GDM1 (cell line): Measurements from ENCODE around the gene CTCF.

Experiments
- DNase-seq: peaks from one replicate; lab custom pipeline; 2025; lab: John Stamatoyannopoulos, UW

CTCF gene

GRCh38 chr16:67685388-67686112, 123.2 kb downstream of the CTCF start:
- DNase-seq = no peak
